KBM-7 (cell line): ENCODE data around the gene USP43.
"Not testable (repeated sequence)": the region's sequence is repeated elsewhere in the genome, so short reads cannot be mapped to it uniquely, and the experiment has no call there.

ENCODE experiments used
- DNase-seq: peaks from one replicate; pipeline ENCODE4 v3.0.0-alpha.2; 2015
- in situ Hi-C: fragments of 300-500 bp; cut with MboI; formaldehyde crosslinking; loops from 2 replicates; pipeline ENCODE4 v1.14.3; 2020; ENCODE audit warnings: low sequenced_read_pairs, low pct_unique_long_range_greater_than_20kb, mixed read lengths

Gene USP43

GRCh38 chr17:9648521-9649110, 3.3 kb downstream of the USP43 start:
- in situ Hi-C loops: no loop called here
- DNase-seq: no peak

GRCh38 chr17:9658593-9659211, 13.4 kb downstream of the USP43 start:
- in situ Hi-C loops: no loop called here
- DNase-seq: no peak

GRCh38 chr17:9661027-9661426, 15.7 kb downstream of the USP43 start:
- in situ Hi-C loops: no loop called here
- DNase-seq: no peak

GRCh38 chr17:9663511-9663910, 18.2 kb downstream of the USP43 start:
- in situ Hi-C loops, DNase-seq: not testable (repeated sequence)

- DNase-seq: peak; percentile 16
- in situ Hi-C loops: no loop called here
Observed at GRCh38 chr17:9666461-9667050, 21.2 kb downstream of the USP43 start.

- peak; percentile 40 for DNase-seq
- in situ Hi-C loops: no loop called here
Observed at GRCh38 chr17:9668517-9668916, 23.2 kb downstream of the USP43 start.

GRCh38 chr17:9669551-9670008, 24.3 kb downstream of the USP43 start:
- DNase-seq: no peak
- in situ Hi-C loops: no loop called here

- in situ Hi-C loops: no loop called here
- DNase-seq: no peak
Observed at GRCh38 chr17:9670596-9670995, 25.3 kb downstream of the USP43 start.

- in situ Hi-C loops: no loop called here
- DNase-seq: no peak
Observed at GRCh38 chr17:9671559-9671958, 26.2 kb downstream of the USP43 start.

- in situ Hi-C loops: no loop called here
- DNase-seq: no peak
Observed at GRCh38 chr17:9672266-9672665, 26.9 kb downstream of the USP43 start.

- no peak for DNase-seq
- in situ Hi-C loops: no loop called here
Observed at GRCh38 chr17:9672691-9673090, 27.4 kb downstream of the USP43 start.

GRCh38 chr17:9676084-9676483, 30.8 kb downstream of the USP43 start:
- in situ Hi-C loops: no loop called here
- no peak for DNase-seq

GRCh38 chr17:9676820-9677310, 31.5 kb downstream of the USP43 start:
- in situ Hi-C loops: no loop called here
- DNase-seq: no peak

- DNase-seq: no peak
- in situ Hi-C loops: no loop called here
Observed at GRCh38 chr17:9677411-9677810, 32.1 kb downstream of the USP43 start.

- no peak for DNase-seq
- in situ Hi-C loops: no loop called here
Observed at GRCh38 chr17:9677896-9678295, 32.6 kb downstream of the USP43 start.

GRCh38 chr17:9684955-9685621, 39.8 kb downstream of the USP43 start:
- in situ Hi-C loops: no loop called here

GRCh38 chr17:9693755-9694154, 48.4 kb downstream of the USP43 start:
- no peak for DNase-seq
- in situ Hi-C loops: no loop called here

More at GRCh38 chr17:9684955-9685621, 39.8 kb downstream of the USP43 start:
- no peak for DNase-seq

GRCh38 chr17:9696279-9697044, 51.1 kb downstream of the USP43 start:
- in situ Hi-C loops: no loop called here

GRCh38 chr17:9700136-9700535, 54.8 kb downstream of the USP43 start:
- in situ Hi-C loops: no loop called here
- no peak for DNase-seq

More at GRCh38 chr17:9696279-9697044, 51.1 kb downstream of the USP43 start:
- no peak for DNase-seq
